22Rv1 (cell line): ENCODE data around the gene LONRF2.

ENCODE experiments used
- H3K27ac ChIP-seq: fragments of 450-650 bp; 2 replicates; pipeline ENCODE4 v1.5.1; 2017
- ZFX ChIP-seq: fragments of 450-650 bp; IDR thresholded peaks from 2 replicates; pipeline ENCODE4 v1.6.1; 2017; ENCODE audit warnings: antibody characterized with exemption, borderline replicate concordance
- TF ChIP-seq, protein P1 (sequence below): fragments of 450-650 bp; IDR thresholded peaks from 2 replicates; pipeline ENCODE4 v1.5.1; 2017; ENCODE audit warnings: mild to moderate bottlenecking

The LONRF2 gene

DNA sequence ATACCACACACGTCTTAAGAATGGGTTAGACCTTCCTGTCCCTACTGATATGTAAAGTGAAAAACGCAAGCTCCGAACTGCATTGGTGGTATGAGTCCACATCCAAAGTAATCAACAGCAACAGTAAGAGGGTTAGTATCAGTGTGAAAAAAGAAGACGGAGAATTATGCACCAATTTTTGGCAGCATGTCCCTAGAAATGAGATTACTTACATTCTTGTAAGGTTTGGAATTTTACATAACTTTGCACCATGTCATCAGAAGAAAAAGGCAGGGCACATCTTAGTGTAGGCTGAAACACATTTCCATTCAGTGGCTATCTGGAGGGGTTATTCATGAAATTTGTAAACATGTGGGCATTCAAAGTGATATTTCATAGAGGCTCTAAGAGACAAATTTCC is 88.2 kb downstream of the LONRF2 start:
- no peak for TF ChIP-seq ZFX
- TF ChIP-seq, protein P1, sequence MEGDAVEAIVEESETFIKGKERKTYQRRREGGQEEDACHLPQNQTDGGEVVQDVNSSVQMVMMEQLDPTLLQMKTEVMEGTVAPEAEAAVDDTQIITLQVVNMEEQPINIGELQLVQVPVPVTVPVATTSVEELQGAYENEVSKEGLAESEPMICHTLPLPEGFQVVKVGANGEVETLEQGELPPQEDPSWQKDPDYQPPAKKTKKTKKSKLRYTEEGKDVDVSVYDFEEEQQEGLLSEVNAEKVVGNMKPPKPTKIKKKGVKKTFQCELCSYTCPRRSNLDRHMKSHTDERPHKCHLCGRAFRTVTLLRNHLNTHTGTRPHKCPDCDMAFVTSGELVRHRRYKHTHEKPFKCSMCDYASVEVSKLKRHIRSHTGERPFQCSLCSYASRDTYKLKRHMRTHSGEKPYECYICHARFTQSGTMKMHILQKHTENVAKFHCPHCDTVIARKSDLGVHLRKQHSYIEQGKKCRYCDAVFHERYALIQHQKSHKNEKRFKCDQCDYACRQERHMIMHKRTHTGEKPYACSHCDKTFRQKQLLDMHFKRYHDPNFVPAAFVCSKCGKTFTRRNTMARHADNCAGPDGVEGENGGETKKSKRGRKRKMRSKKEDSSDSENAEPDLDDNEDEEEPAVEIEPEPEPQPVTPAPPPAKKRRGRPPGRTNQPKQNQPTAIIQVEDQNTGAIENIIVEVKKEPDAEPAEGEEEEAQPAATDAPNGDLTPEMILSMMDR, result no peak

DNA sequence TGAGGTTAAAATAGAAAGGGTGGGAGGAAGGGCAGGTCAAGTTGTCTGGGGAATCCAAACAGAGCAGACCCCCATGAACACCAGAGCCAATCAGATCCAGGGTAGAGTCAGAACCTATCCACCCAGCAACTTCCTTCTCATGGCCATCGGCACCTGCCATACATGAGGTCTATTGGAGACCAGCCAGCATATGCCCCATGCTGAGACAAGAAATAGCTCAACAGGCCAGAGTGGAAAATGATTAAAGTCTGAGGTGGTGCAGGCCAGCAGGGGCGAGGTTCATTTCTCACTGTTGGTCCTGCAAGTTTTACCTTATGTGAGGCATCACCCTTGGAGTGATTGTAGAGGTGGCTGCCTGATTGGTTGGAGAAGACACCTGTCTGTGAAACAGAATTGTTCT is 89.2 kb downstream of the LONRF2 start:
- TF ChIP-seq, protein P1, result no peak
- no peak for TF ChIP-seq ZFX
- no peak overlapping the region for H3K27ac ChIP-seq

More for the DNA sequence above, 88.2 kb downstream of the LONRF2 start:
- no peak overlapping the region for H3K27ac ChIP-seq

DNA sequence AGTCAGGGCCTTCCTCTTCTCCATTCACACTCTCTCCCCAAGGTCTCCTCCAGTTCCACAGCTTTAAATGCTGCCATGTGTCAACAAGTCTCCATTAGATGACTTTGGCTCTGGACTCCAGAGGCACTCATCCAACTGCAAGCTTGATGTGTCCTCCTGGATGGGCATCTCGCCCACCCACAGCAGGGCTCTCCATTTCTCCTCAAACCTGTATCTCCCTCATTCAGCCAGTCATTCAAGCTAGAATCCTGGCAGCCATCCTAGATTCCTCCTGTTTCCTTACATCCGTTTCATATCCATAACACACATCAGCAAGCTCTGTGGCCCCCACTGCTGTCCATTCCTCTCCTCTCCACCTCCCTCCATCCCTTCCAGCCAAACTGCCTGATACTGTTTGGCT is 91.5 kb downstream of the LONRF2 start:
- TF ChIP-seq ZFX, result no peak
- TF ChIP-seq, protein P1, result no peak

DNA sequence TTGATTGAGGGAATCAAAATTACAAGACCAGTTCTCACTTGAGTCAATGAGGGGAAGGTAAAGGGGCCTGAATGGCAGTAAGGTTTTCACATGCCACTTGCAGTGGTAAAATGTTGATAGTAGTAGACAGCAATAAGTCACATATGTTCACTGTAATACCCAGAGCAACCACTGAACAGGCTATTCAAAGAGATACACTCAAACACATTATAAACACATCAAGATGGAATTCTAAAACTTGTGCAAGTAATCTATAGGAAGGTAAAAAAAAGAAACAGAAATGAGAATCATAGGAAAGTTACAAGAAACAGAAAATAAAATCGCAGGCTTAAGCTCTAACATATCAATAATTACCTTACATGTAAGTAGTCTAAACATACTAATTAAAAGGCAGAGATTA is 93.3 kb downstream of the LONRF2 start:
- TF ChIP-seq ZFX, result no peak
- TF ChIP-seq, protein P1, result no peak
- no peak overlapping the region for H3K27ac ChIP-seq

More for the DNA sequence above, 91.5 kb downstream of the LONRF2 start:
- H3K27ac ChIP-seq, result no peak overlapping the region

DNA sequence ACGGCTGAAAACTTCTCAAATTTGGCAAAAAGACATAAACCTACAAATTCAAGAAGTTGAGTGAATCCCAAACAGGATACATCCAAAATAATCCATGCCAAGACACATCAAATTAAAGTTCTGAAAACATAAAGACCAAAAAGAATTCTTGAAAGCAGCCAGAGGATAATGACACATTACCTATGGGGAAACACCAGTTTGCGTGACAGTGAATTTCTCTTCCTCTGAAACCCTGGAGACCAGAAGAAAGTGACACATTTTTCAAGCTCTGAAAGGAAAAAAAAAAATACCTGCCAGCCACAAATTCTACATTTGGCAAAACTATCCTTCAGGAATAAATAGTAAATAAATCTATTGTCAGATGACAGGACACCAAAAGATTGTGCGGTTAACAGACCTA is 93.9 kb downstream of the LONRF2 start:
- TF ChIP-seq ZFX, result no peak
- TF ChIP-seq, protein P1, result no peak
- no peak overlapping the region for H3K27ac ChIP-seq

DNA sequence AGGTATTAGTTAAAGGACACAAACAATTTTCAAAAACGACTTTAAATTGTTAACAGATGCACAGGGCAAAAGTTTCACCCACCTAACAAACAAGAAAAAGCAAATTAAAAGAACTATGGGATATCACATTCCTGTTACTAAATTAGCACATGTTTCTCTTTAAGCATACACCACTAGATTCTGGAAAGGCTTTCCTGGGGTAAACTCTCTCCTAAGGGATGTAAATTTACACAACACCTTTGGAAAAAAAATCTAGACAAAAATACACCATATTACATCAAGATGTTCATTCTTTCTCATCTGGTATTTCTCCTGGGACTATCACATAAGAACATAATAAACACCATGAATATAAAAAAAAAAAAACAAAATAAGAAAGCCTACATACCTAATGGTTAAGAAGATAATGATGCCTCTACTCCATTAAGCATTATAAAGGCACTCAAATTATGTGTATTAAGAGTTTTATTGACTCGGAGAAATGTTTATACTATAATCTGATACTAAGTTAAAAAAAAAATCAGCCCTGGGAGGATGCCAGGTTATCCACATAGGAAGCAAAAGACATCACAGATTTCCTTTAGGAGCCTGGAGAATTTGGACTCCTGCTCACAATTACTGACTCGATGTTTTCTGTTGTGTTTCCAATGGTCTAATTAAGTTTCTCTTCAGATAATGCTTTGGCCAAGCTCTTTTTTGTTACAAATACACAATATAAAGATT is 97.2 kb downstream of the LONRF2 start:
- no peak overlapping the region for H3K27ac ChIP-seq
- TF ChIP-seq, protein P1, result no peak
- TF ChIP-seq ZFX, result no peak

DNA sequence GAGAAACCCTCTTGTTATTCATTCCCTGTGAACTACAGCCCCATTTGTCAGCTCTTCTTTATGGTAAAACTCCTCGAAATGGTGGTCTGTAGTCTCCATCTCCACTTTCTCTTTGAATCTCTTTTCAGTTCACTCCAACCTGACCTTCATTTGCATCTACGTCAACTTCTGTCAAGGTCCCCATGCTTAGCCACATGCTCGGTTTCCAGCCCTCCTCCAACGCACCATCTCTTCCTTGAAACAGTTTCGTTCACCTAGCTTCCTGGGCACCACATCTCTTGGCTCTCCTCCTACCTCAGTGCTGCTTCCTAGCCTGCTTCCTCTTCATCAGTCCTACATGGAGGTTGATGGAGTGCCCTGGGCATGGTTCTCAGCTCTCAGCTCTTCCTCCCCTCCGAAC is 98.8 kb downstream of the LONRF2 start:
- H3K27ac ChIP-seq, result no peak overlapping the region
- no peak for TF ChIP-seq ZFX
- TF ChIP-seq, protein P1, result no peak
